ES-I3 (cell line): ENCODE results near the gene OLFML2B.
"Not testable (repeated sequence)": the region's sequence is repeated elsewhere in the genome, so short reads cannot be mapped to it uniquely, and the experiment has no call there.

Experiments
- H3K36me3 ChIP-seq: 2 replicates; pipeline ENCODE4 v1.6.1; 2013; ENCODE audit warnings: mild to moderate bottlenecking, low read length, control low read depth, moderate library complexity; ENCODE audit not compliant: insufficient read depth
- H3K4me1 ChIP-seq: 2 replicates; pipeline ENCODE4 v1.6.1; 2013; ENCODE audit warnings: mild to moderate bottlenecking, control low read depth, low read length; ENCODE audit not compliant: insufficient read depth
- H3K9ac ChIP-seq: 2 replicates; pipeline ENCODE4 v1.6.1; 2013; ENCODE audit warnings: low read depth, mild to moderate bottlenecking, low read length, moderate library complexity
- H3K9me3 ChIP-seq: 2 replicates; pipeline ENCODE4 v1.6.1; 2013; ENCODE audit warnings: mild to moderate bottlenecking, low read length, moderate library complexity; ENCODE audit not compliant: control insufficient read depth, insufficient read depth

The OLFML2B gene

GRCh38 chr1:162022626-162023025 is 1.0 kb downstream of the OLFML2B start:
- Histone ChIP-seq H3K9me3 (no peaks in the 10 kb centered on the region), H3K36me3 (no peaks in the 10 kb centered on the region), H3K4me1 (no peaks in the 10 kb centered on the region; the same call in 1 of the 2 replicates), H3K9ac (no peak overlapping the region)

GRCh38 chr1:162021124-162021523 is 2.5 kb downstream of the OLFML2B start:
- H3K36me3 ChIP-seq, result no peaks in the 10 kb centered on the region
- no peak overlapping the region for H3K9ac ChIP-seq
- no peaks in the 10 kb centered on the region for H3K9me3 ChIP-seq
- no peaks in the 10 kb centered on the region; the same call in 1 of the 2 replicates for H3K4me1 ChIP-seq

- H3K36me3 ChIP-seq, result no peaks in the 10 kb centered on the region
- no peaks in the 10 kb centered on the region; the same call in 1 of the 2 replicates for H3K4me1 ChIP-seq
- H3K9me3 ChIP-seq, result no peaks in the 10 kb centered on the region
- H3K9ac ChIP-seq, result no peak overlapping the region
These were observed 3.5 kb downstream of the OLFML2B start for GRCh38 chr1:162020150-162020549.

GRCh38 chr1:162019446-162019845 is 4.2 kb downstream of the OLFML2B start:
- Histone ChIP-seq H3K9me3 (no peaks in the 10 kb centered on the region), H3K4me1 (no peaks in the 10 kb centered on the region; the same call in none of the 2 replicates), H3K36me3 (no peaks in the 10 kb centered on the region), H3K9ac (no peak overlapping the region)

- no peaks in the 10 kb centered on the region; the same call in none of the 2 replicates for H3K4me1 ChIP-seq
- no peaks in the 10 kb centered on the region for H3K9me3 ChIP-seq
- H3K36me3 ChIP-seq, result no peaks in the 10 kb centered on the region
- H3K9ac ChIP-seq, result no peak overlapping the region
These were observed 4.7 kb downstream of the OLFML2B start for GRCh38 chr1:162019006-162019405.

- Histone ChIP-seq H3K9me3 (no peaks in the 10 kb centered on the region), H3K36me3 (no peaks in the 10 kb centered on the region), H3K9ac (no peak overlapping the region), H3K4me1 (no peaks in the 10 kb centered on the region; the same call in none of the 2 replicates)
These were observed 5.3 kb downstream of the OLFML2B start for GRCh38 chr1:162018418-162018817.

GRCh38 chr1:162017791-162018190 is 5.9 kb downstream of the OLFML2B start:
- not testable (repeated sequence) for H3K4me1 ChIP-seq, H3K9me3 ChIP-seq, H3K36me3 ChIP-seq, H3K9ac ChIP-seq

DNA sequence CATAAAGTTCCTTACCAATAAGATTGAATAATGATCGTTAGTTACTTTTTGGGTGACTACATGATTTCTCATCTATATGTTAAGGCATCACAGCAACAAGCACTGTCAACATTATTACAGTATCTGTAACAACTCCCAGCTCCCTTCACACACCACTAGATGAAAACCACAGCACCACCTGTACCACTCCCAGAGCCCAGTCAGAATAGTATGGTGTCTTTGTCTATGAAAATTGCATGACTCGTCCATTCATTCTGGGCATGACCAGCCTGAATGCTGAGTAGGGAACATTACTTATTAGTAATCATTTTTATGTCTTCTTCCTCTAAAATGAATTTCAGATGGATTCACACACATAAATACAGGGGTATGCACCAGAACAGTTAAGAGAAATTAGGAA is 7.0 kb downstream of the OLFML2B start:
- Histone ChIP-seq H3K36me3 (no peaks in the 10 kb centered on the region), H3K9ac (no peak overlapping the region), H3K4me1 (no peaks in the 10 kb centered on the region; the same call in none of the 2 replicates), H3K9me3 (no peaks in the 10 kb centered on the region)

DNA sequence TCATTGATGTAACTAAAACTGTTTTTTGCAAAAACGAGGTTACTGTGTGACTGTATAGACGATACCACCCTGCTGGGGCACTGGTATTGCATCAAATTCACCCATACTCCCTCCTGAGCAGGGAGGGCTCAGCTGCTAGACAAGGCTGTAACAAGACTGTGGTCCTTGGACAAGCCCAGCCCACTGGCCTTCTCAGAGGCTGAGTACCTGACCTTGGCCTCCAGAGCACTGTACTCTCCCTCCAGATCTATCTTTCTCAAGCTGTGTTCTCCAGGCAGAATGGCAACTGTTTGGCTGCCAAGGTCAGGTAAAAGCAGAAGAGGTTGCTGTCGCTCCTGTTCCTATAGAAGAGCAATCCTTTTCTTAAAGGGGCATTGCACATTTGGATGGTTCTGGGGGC is 8.5 kb downstream of the OLFML2B start:
- H3K36me3 ChIP-seq, result no peaks in the 10 kb centered on the region
- H3K9me3 ChIP-seq, result no peaks in the 10 kb centered on the region
- H3K9ac ChIP-seq, result no peak overlapping the region
- H3K4me1 ChIP-seq, result no peaks in the 10 kb centered on the region; the same call in 1 of the 2 replicates

DNA sequence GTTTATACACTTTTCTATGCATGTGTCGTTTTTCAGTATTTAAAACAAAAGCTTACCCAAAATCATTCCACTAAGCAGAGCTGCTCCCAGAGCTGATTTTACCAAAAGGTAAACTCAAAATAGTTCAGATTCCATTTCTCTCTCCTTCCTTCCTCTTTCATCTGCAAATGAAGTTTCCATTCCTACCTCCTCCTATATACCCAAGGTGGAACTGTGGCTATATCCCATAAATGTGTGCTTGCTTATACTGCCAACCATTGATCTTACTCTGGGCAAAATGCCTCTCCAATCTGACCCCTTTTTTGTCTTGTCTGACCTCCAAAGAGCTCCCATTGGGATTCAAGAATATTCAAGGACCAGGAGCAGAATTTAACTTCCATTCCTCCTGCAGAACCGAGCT is 9.5 kb downstream of the OLFML2B start:
- Histone ChIP-seq H3K9ac (no peak overlapping the region), H3K9me3 (no peaks in the 10 kb centered on the region), H3K4me1 (no peaks in the 10 kb centered on the region; the same call in 1 of the 2 replicates), H3K36me3 (no peaks in the 10 kb centered on the region)

DNA sequence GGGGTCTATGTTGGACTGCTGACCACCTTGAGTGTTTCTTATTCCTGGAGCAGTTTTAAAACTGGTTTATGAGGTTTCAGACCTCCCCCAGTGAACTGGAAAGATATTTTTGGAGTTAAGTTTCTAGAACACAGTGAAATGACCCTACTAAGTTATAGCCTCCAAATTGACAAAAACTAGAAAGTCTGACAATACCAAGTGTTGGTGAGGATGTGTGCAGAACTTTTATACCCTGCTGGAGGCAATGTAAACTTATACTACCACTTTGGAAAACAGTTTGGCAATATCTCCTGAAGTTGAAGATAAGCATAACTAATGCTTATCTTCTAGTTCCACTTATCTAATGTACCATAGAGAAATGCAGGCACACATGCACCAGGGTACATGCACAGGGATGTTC is 10.4 kb downstream of the OLFML2B start:
- Histone ChIP-seq H3K4me1 (no peaks in the 10 kb centered on the region; the same call in 1 of the 2 replicates), H3K9me3 (no peaks in the 10 kb centered on the region), H3K36me3 (no peaks in the 10 kb centered on the region), H3K9ac (no peak overlapping the region)

- no peaks in the 10 kb centered on the region for H3K36me3 ChIP-seq
- no peak overlapping the region for H3K9ac ChIP-seq
- no peaks in the 10 kb centered on the region; the same call in 1 of the 2 replicates for H3K4me1 ChIP-seq
- H3K9me3 ChIP-seq, result no peaks in the 10 kb centered on the region
These were observed 12.2 kb downstream of the OLFML2B start for GRCh38 chr1:162011337-162012012.

DNA sequence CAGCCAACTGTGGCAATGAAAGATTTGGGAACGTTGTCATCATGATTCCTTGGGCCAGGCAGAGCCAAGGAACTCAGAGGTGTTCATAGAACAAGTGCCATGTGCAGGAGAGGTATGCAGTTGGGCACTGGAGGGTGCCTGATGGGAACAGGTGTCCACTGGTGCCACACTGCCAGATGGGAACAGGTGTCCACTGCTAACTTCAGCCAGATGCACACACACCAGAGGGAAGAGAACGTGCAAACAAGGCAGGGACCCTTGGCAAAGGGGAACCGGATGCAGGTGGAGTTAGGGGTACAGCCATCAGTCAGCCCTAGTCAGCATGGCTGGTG is 13.5 kb downstream of the OLFML2B start:
- no peaks in the 10 kb centered on the region; the same call in 1 of the 2 replicates for H3K4me1 ChIP-seq
- no peaks in the 10 kb centered on the region for H3K9me3 ChIP-seq
- H3K9ac ChIP-seq, result no peak overlapping the region

DNA sequence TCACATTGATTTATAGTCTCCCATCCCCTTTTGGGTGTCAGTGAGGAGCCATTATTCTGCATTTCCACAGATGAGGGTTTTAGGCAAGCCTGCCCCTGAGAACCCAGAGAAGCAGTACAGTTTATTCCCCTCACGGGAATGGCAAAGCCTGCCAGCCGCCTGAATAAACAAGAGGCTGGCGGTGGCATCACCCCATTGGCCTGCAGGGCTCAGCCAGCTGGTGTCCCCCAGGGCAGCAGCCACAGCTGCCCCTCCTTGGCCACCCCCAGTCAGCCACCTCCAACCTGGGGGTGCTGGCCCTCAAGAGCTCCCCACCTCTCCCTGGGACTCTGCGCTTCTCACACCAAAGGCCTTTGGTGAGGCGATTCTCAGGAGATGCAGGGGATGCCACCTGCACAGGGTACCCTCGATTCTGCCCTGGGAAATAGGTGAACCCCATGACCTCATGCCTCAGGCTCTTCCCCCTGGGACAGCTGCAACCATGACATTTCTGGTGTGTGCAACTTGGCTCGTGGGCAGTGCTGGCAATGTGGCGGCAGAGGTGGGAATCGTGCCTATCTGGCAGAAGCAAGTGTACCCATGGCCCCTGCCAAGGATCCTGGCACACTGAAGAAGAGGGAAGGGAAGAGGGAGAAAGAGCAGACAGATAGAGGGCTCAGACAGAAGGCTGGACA is 14.0 kb downstream of the OLFML2B start:
- Histone ChIP-seq H3K36me3 (no peaks in the 10 kb centered on the region), H3K9me3 (no peaks in the 10 kb centered on the region), H3K9ac (no peak overlapping the region), H3K4me1 (no peaks in the 10 kb centered on the region; the same call in 1 of the 2 replicates)

More for the DNA sequence above, 13.5 kb downstream of the OLFML2B start:
- H3K36me3 ChIP-seq, result no peaks in the 10 kb centered on the region

DNA sequence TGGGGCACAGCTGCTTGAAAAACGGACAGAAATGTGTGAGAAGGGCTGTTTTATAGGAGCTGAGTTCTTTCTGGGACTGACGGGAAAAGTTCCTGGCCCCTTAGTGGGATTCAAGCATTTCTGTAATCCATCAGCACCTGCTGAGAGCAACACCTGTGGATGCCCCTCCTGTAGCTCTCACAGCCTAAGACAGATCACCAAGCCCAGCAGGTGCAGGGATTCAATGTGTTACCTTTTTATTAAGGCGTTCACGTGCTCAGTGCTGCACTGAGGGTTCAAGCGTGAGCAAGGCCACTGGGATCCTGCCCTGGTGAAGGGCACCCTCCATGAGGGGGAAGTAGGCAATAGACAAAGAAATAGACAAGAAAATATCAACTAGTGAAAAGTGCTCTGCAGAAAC is 14.9 kb downstream of the OLFML2B start:
- Histone ChIP-seq H3K4me1 (no peaks in the 10 kb centered on the region; the same call in 1 of the 2 replicates), H3K36me3 (no peaks in the 10 kb centered on the region), H3K9me3 (no peaks in the 10 kb centered on the region), H3K9ac (no peak overlapping the region)
